ENCODE results near the gene BCAS1.

The BCAS1 gene

GRCh38 chr20:54091120-54091480 lies 20.7 kb upstream of the BCAS1 start:
- Histone ChIP-seq H3K9ac (no peak overlapping the region), H3K79me2 (no peaks in the 10 kb centered on the region), H3K9me3 (ENCODE audit: control insufficient read depth, low read length) (no peaks in the 10 kb centered on the region), H3K27ac (no peak overlapping the region), H3K4me1 (no peaks in the 10 kb centered on the region), H3K27me3 (ENCODE audit: control insufficient read depth, insufficient read depth, low read length) (no peaks in the 10 kb centered on the region), H2AFZ (no peak overlapping the region), H3K4me3 (ENCODE audit: low read depth, low read length) (no peak overlapping the region), H3K36me3 (ENCODE audit: control insufficient read depth, insufficient read depth, low read length) (no peaks in the 10 kb centered on the region), H3K4me2 (ENCODE audit: low read length) (no peak overlapping the region)
- no peak for TF ChIP-seq CTCF (IDR thresholded peaks at IDR 0.05)

GRCh38 chr20:54090230-54091119 lies 20.1 kb upstream of the BCAS1 start:
- Histone ChIP-seq H3K27ac (no peak overlapping the region), H3K4me2 (ENCODE audit: low read length) (no peak overlapping the region), H3K79me2 (no peaks in the 10 kb centered on the region), H3K27me3 (ENCODE audit: control insufficient read depth, insufficient read depth, low read length) (no peaks in the 10 kb centered on the region), H3K9me3 (ENCODE audit: control insufficient read depth, low read length) (no peaks in the 10 kb centered on the region), H3K36me3 (ENCODE audit: control insufficient read depth, insufficient read depth, low read length) (no peaks in the 10 kb centered on the region), H3K4me1 (no peaks in the 10 kb centered on the region), H3K9ac (no peak overlapping the region), H3K4me3 (ENCODE audit: low read depth, low read length) (no peak overlapping the region), H2AFZ (peak overlapping the region; percentile 31)
- no peak for TF ChIP-seq CTCF (IDR thresholded peaks at IDR 0.05)

- Histone ChIP-seq H3K9me3 (ENCODE audit: control insufficient read depth, low read length) (no peaks in the 10 kb centered on the region), H3K4me2 (ENCODE audit: low read length) (no peak overlapping the region), H3K79me2 (no peaks in the 10 kb centered on the region), H3K27ac (no peak overlapping the region), H3K9ac (no peak overlapping the region), H2AFZ (no peak overlapping the region), H3K4me1 (no peaks in the 10 kb centered on the region), H3K36me3 (ENCODE audit: control insufficient read depth, insufficient read depth, low read length) (no peaks in the 10 kb centered on the region), H3K4me3 (ENCODE audit: low read depth, low read length) (no peak overlapping the region), H3K27me3 (ENCODE audit: control insufficient read depth, insufficient read depth, low read length) (no peaks in the 10 kb centered on the region)
- TF ChIP-seq CTCF (IDR thresholded peaks at IDR 0.05), result no peak
Measured at GRCh38 chr20:54088430-54088829, 18.0 kb upstream of the BCAS1 start.

GRCh38 chr20:54086507-54087039 lies 16.2 kb upstream of the BCAS1 start:
- Histone ChIP-seq H3K36me3 (ENCODE audit: control insufficient read depth, insufficient read depth, low read length) (no peaks in the 10 kb centered on the region), H3K4me3 (ENCODE audit: low read depth, low read length) (no peak overlapping the region), H3K9ac (no peak overlapping the region), H3K27me3 (ENCODE audit: control insufficient read depth, insufficient read depth, low read length) (no peaks in the 10 kb centered on the region), H3K27ac (no peak overlapping the region), H3K9me3 (ENCODE audit: control insufficient read depth, low read length) (no peaks in the 10 kb centered on the region), H3K4me2 (ENCODE audit: low read length) (no peak overlapping the region), H3K79me2 (no peaks in the 10 kb centered on the region), H3K4me1 (no peaks in the 10 kb centered on the region), H2AFZ (no peak overlapping the region)
- TF ChIP-seq CTCF (IDR thresholded peaks at IDR 0.05), result no peak

GRCh38 chr20:54085910-54086309 lies 15.5 kb upstream of the BCAS1 start:
- no peak overlapping the region for H3K4me3 ChIP-seq (ENCODE audit: low read depth, low read length)
- no peak overlapping the region for H3K27ac ChIP-seq
- H3K36me3 ChIP-seq (ENCODE audit: control insufficient read depth, insufficient read depth, low read length), result no peaks in the 10 kb centered on the region
- no peak overlapping the region for H3K9ac ChIP-seq
- no peaks in the 10 kb centered on the region for H3K79me2 ChIP-seq
- H3K9me3 ChIP-seq (ENCODE audit: control insufficient read depth, low read length), result no peaks in the 10 kb centered on the region
- no peaks in the 10 kb centered on the region for H3K4me1 ChIP-seq
- no peak overlapping the region for H3K4me2 ChIP-seq (ENCODE audit: low read length)
- no peaks in the 10 kb centered on the region for H3K27me3 ChIP-seq (ENCODE audit: control insufficient read depth, insufficient read depth, low read length)
- no peak overlapping the region for H2AFZ ChIP-seq
- no peak for TF ChIP-seq CTCF (IDR thresholded peaks at IDR 0.05)

Data from parathyroid adenoma (tissue), 2 donors.